Frontal cortex (tissue), 4 donors: Measurements from ENCODE around the gene TPD52L1. TPM values are rescaled to one million over a fixed set of nuclear protein-coding genes. Genes with fewer than 3 reads are reported as not detected.

Experiments
- DNase-seq, 2 donors: peaks; one replicate each; pipeline ENCODE4 v3.0.0; 2012; ENCODE audit warnings: low spot score in 2 of 2
- FAIRE-seq: peaks from 2 replicates; lab custom pipeline; 2012; peaks lifted over from hg19 to GRCh38; lab: Jason Lieb, UNC
- total RNA-seq: library from RNA; depleted of rRNA; stranded (reverse); fragments of >200 nt; gene quantifications from one replicate; pipeline ENCODE4 v1.2.3, GENCODE V29; 2014
- donor health status: control.
- donor health status: control.
- donor health status: control.

The TPD52L1 gene
- total RNA-seq, 1 donor from 2014 or later = 9.4 TPM

- FAIRE-seq (no peak), DNase-seq (no peak)
These were observed 134.1 kb downstream of the TPD52L1 start for GRCh38 chr6:125287718-125288117.

- no peak for FAIRE-seq
These were observed 140.0 kb downstream of the TPD52L1 start for GRCh38 chr6:125293587-125293986.

GRCh38 chr6:125294036-125294435, 140.5 kb downstream of the TPD52L1 start:
- FAIRE-seq (no peak), DNase-seq (no peak)

More at GRCh38 chr6:125293587-125293986, 140.0 kb downstream of the TPD52L1 start:
- DNase-seq = no peak

GRCh38 chr6:125294925-125295324, 141.4 kb downstream of the TPD52L1 start:
- FAIRE-seq (no peak), DNase-seq (no peak)

GRCh38 chr6:125296471-125296870, 142.9 kb downstream of the TPD52L1 start:
- FAIRE-seq (no peak), DNase-seq (no peak)

GRCh38 chr6:125299257-125299656, 145.7 kb downstream of the TPD52L1 start:
- FAIRE-seq (no peak), DNase-seq (no peak)

GRCh38 chr6:125300992-125301434, 147.4 kb downstream of the TPD52L1 start:
- FAIRE-seq (no peak), DNase-seq (peak; percentile 23 to 29)

- no peak for FAIRE-seq
- DNase-seq = peak; percentile 63 to 72
These were observed 148.1 kb downstream of the TPD52L1 start, which contains the start of gene HDDC2 for GRCh38 chr6:125301435-125302391. TSS of gene HDDC2 (minus strand) at chr6:125301967. CDS start at chr6:125301932, 35 bp downstream.

GRCh38 chr6:125302840-125303511, 149.4 kb downstream of the TPD52L1 start:
- no peak for DNase-seq
- FAIRE-seq = no peak

GRCh38 chr6:125303512-125303854, 149.9 kb downstream of the TPD52L1 start:
- FAIRE-seq = no peak
- no peak for DNase-seq

- FAIRE-seq (no peak), DNase-seq (no peak)
These were observed 151.5 kb downstream of the TPD52L1 start for GRCh38 chr6:125304970-125305660.

GRCh38 chr6:125306756-125307149, 153.2 kb downstream of the TPD52L1 start:
- FAIRE-seq (no peak), DNase-seq (no peak)

GRCh38 chr6:125307150-125307838, 153.7 kb downstream of the TPD52L1 start:
- DNase-seq = no peak
- FAIRE-seq = no peak

GRCh38 chr6:125307964-125308615, 154.5 kb downstream of the TPD52L1 start:
- no peak for DNase-seq
- FAIRE-seq = no peak

GRCh38 chr6:125310994-125311649, 157.5 kb downstream of the TPD52L1 start:
- FAIRE-seq (no peak), DNase-seq (peak in 1 of 2 donors; percentile 36)

GRCh38 chr6:125312478-125312877, 158.9 kb downstream of the TPD52L1 start:
- no peak for DNase-seq
- no peak for FAIRE-seq

GRCh38 chr6:125312950-125313349, 159.4 kb downstream of the TPD52L1 start:
- DNase-seq (no peak), FAIRE-seq (no peak)
